Measurements from ENCODE around the gene ADCY9.
A peak's percentile ranks its signal among the peaks of the same experiment; 100 is the strongest.

The ADCY9 gene

DNA sequence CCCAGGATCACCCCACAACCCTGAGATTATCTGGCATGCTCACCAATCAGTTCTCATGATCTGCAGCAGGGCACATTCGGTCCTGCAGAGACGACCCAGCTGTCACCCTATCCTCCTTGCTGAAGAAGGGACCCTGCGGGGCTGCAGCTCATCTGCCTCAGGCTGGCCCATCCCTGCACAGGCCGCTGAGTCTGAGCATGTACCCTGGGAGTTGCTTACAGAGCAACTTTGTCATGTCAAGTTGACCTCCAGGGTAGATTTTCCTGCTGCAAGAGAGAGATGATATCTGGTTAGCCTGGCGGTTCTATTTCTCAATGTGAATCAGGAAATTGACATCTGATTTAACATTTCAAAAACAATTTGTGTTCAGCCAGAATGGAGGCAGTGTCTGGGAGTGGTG, 36.0 kb upstream of the ADCY9 start:
- no peak overlapping the region for H3K4me3 ChIP-seq (ENCODE audit: low read length)
- TF ChIP-seq, protein P1, sequence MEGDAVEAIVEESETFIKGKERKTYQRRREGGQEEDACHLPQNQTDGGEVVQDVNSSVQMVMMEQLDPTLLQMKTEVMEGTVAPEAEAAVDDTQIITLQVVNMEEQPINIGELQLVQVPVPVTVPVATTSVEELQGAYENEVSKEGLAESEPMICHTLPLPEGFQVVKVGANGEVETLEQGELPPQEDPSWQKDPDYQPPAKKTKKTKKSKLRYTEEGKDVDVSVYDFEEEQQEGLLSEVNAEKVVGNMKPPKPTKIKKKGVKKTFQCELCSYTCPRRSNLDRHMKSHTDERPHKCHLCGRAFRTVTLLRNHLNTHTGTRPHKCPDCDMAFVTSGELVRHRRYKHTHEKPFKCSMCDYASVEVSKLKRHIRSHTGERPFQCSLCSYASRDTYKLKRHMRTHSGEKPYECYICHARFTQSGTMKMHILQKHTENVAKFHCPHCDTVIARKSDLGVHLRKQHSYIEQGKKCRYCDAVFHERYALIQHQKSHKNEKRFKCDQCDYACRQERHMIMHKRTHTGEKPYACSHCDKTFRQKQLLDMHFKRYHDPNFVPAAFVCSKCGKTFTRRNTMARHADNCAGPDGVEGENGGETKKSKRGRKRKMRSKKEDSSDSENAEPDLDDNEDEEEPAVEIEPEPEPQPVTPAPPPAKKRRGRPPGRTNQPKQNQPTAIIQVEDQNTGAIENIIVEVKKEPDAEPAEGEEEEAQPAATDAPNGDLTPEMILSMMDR (IDR thresholded peaks at IDR 0.05; ENCODE audit: insufficient read depth, low read depth, low read length, missing control alignments): no peak
- DNase-seq (ENCODE audit: low read depth): no peak

DNA sequence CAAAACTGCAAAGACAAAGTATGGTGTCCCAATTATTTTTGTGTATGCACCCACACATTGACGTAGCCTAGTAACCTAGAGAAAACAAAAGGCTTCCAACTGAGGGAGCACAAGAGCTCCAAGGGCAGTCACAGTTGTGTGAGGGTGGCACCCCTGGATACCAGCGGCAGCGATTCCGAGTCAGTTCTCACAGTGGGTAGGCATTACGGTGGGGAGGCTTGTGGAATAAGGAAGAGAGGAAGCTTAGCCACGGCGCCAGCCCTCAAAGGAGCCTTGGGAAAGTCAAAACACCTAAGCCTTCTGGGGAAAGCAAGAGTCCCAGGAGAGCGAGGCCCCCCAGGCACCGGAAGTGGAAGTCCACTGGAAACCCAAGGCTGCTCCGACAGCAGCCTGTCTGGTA, 31.0 kb upstream of the ADCY9 start:
- no peak for DNase-seq (ENCODE audit: low read depth)
- H3K4me3 ChIP-seq (ENCODE audit: low read length): no peak overlapping the region
- TF ChIP-seq, protein P1 (IDR thresholded peaks at IDR 0.05; ENCODE audit: insufficient read depth, low read depth, low read length, missing control alignments): no peak

DNA sequence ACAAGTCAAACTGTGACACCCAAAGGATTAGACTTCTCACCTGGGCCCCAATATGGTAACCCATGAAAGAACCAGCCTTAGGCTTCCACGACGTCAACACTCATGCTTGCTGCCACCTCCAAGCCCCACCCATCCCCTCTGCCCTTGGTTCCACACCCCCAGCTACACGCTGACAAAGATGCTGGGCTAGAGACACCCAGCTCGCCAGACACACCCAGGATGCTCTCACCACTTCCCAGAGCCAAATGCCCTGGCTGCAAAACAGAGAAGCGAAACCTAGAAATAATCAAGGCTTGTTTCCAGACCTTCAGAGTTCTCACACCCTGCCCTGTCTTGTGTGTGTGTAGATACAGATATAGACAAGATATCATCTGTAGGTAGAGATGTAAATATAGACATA, 26.0 kb upstream of the ADCY9 start:
- TF ChIP-seq, protein P1 (IDR thresholded peaks at IDR 0.05; ENCODE audit: insufficient read depth, low read depth, low read length, missing control alignments): no peak
- DNase-seq (ENCODE audit: low read depth): peak; percentile 11
- no peak overlapping the region for H3K4me3 ChIP-seq (ENCODE audit: low read length)

DNA sequence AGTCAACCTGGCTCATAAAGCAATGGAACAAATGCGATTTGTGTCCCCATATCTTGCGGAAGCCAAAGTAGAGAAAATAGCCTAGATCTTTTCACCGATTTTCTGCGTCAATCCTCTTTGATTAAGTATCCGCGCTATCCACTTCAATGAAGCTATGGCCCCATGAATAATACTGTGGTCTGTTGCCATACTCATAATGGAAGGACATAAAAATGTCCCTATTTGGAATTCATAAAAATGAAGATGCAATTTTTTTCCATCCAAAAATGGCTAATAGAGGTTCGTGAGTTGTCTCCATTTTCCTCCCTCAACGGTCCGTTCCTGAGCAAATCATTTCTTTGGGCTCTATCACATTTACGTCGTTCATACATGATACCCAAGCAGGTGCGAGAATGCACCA, 25.4 kb upstream of the ADCY9 start:
- H3K4me3 ChIP-seq (ENCODE audit: low read length): no peak overlapping the region
- DNase-seq (ENCODE audit: low read depth): no peak
- TF ChIP-seq, protein P1 (IDR thresholded peaks at IDR 0.05; ENCODE audit: insufficient read depth, low read depth, low read length, missing control alignments): no peak

DNA sequence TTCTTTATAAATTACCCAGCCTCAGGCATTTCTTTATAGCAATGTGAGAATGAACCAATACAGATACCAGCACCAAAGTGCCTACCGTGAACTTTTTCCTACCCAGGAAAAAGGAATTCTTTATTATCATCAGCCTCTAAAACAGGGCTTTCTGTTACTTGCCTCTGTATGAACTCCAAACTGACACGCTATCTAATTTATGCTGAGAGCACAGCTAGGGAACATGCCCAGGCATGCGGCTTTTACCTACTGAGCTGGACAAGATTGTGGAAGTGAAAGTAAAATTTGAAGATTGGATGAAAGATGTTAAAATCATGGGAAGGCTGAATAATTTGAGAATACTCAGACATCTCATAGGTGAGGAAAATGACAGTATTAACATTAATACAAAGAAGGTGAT, 24.4 kb upstream of the ADCY9 start:
- peak; percentile 90 for DNase-seq (ENCODE audit: low read depth)
- H3K4me3 ChIP-seq (ENCODE audit: low read length): no peak overlapping the region
- TF ChIP-seq, protein P1 (IDR thresholded peaks at IDR 0.05; ENCODE audit: insufficient read depth, low read depth, low read length, missing control alignments): no peak

DNA sequence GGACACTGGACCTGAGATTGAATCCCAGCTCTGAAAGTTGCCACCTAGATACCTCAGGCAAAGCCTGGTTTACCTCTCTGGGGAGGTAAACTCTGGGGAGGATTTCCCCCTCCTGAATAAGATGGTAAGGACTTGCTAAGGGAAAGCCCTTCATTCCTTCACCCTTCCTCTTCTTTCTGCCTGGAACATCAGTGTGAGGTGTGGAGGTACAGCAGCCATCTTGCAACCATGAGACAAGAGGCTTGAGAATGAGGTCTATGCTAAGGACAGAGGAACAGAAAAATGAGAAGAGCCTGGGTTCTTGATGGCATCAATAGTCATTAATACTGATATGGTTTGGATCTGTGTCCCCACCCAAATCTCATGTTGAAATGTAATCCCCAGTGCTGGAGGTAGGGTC, 23.7 kb upstream of the ADCY9 start:
- TF ChIP-seq, protein P1 (IDR thresholded peaks at IDR 0.05; ENCODE audit: insufficient read depth, low read depth, low read length, missing control alignments): no peak

DNA sequence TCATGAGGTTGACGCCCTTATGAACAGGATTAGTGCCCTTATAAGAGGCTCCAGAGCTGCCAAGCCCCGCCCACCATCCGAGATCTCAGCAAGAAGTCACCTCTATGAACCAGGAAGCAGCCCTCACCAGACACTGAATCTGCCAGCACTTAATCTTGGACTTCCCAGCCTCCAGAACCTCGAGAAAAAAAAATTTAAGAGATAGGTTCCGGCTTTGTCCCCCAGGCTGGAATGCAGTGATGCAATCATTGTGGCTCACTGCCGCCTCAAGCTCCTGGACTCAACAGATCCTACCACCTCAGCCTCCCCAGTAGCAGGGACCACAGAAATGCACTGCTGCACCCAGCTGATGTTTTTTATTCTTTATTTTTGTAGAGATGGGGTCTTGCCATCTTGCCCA, 22.5 kb upstream of the ADCY9 start:
- TF ChIP-seq, protein P1 (IDR thresholded peaks at IDR 0.05; ENCODE audit: insufficient read depth, low read depth, low read length, missing control alignments): no peak
- no peak overlapping the region for H3K4me3 ChIP-seq (ENCODE audit: low read length)
- DNase-seq (ENCODE audit: low read depth): no peak

More for the DNA sequence above, 23.7 kb upstream of the ADCY9 start:
- no peak for DNase-seq (ENCODE audit: low read depth)
- H3K4me3 ChIP-seq (ENCODE audit: low read length): no peak overlapping the region

Data from epithelial cell of esophagus (primary cell).